ENCODE results near the gene NMRAL1. TPM values are rescaled to one million over a fixed set of nuclear protein-coding genes. Genes with fewer than 3 reads are reported as not detected.

The NMRAL1 gene
- total and polyA plus RNA-seq, 2 experiments from 2014 or later = 50.7 to 61.7 TPM

DNA sequence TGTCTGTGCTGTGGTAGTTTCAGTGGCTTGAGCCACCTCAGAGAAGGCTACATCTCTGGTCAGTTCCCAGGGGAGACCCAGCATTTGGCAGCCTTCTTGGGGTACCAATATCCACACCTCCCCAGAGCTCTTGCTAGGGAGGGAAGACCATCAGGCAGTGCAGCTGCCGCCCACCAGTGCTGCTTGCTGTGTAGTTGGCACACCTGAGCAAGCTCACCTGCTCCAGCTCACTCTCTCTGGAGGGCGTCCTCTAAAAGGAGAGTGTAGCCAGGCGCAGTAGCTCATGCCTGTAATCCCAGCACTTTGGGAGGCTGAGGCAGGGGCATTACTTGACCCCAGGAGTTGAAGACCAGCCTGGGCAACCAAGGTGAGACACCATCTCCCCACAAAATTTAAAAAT lies 34.4 kb upstream of the NMRAL1 start:
- DNase-seq (ENCODE audit: low spot score) (no peak), ATAC-seq (no peak)
- H3F3A ChIP-seq (replicated peaks; ENCODE audit: low read depth) = 0 out of 2 replicates have a peak, but pooled peaks cover 7% of the 10 kb centered on the region
- no peak overlapping the region for H3K4me3 ChIP-seq
- H3K27ac ChIP-seq (ENCODE audit: low read depth) = no peak overlapping the region
- H3K36me3 ChIP-seq (ENCODE audit: insufficient read depth) = no peaks in the 10 kb centered on the region
- Mint-ChIP-seq H3K36me3 (ENCODE audit: low read depth) (peaks cover 39% of the 10 kb centered on the region), H3K27me3 (ENCODE audit: insufficient read depth, low read depth, poor library complexity) (peaks cover 17% of the 10 kb centered on the region), H3K27ac (no peak overlapping the region), H3K4me1 (peaks cover 9% of the 10 kb centered on the region), H3K9me3 (no peaks in the 10 kb centered on the region), H3K4me3 (no peak overlapping the region)
- no peak overlapping the region for H2AFZ ChIP-seq
- H3K27me3 ChIP-seq (ENCODE audit: insufficient read depth) = no peaks in the 10 kb centered on the region
- no peaks in the 10 kb centered on the region for H3K9me2 ChIP-seq (ENCODE audit: insufficient read depth)
- H4K20me1 ChIP-seq (replicated peaks; ENCODE audit: insufficient read depth) = no peaks in the 10 kb centered on the region; the same call in 1 of the 2 replicates
- H3K4me1 ChIP-seq (ENCODE audit: insufficient read depth) = 0 out of 2 replicates have a peak, but pooled peaks cover 3% of the 10 kb centered on the region
- no peaks in the 10 kb centered on the region; the same call in 1 of the 2 replicates for H3K79me2 ChIP-seq (replicated peaks; ENCODE audit: insufficient read depth)
- TF ChIP-seq CTCF (conservative IDR thresholded peaks at IDR 0.05; ENCODE audit: low read depth in 2 of 2) (no peak), STAT1 (IDR thresholded peaks at IDR 0.05; ENCODE audit: unreplicated experiment) (no peak), EZH2 (IDR thresholded peaks at IDR 0.05; ENCODE audit: low read depth, unreplicated experiment) (no peak), JUNB (IDR thresholded peaks at IDR 0.05; ENCODE audit: unreplicated experiment) (no peak), NANOG (IDR thresholded peaks at IDR 0.05; ENCODE audit: borderline replicate concordance) (no peak), ETS1 (IDR thresholded peaks at IDR 0.05) (no peak), ZNF114 (CRISPR knock-in tag; IDR thresholded peaks at IDR 0.05) (no peak), POLR2AphosphoS5 (IDR thresholded peaks at IDR 0.05; ENCODE audit: low read depth) (no peak), ZNF331 (CRISPR knock-in tag; IDR thresholded peaks at IDR 0.05; ENCODE audit: low read depth) (no peak), CREB1 (CRISPR knock-in tag; IDR thresholded peaks at IDR 0.05; ENCODE audit: low read depth) (no peak)
- TF ChIP-seq, protein P1, sequence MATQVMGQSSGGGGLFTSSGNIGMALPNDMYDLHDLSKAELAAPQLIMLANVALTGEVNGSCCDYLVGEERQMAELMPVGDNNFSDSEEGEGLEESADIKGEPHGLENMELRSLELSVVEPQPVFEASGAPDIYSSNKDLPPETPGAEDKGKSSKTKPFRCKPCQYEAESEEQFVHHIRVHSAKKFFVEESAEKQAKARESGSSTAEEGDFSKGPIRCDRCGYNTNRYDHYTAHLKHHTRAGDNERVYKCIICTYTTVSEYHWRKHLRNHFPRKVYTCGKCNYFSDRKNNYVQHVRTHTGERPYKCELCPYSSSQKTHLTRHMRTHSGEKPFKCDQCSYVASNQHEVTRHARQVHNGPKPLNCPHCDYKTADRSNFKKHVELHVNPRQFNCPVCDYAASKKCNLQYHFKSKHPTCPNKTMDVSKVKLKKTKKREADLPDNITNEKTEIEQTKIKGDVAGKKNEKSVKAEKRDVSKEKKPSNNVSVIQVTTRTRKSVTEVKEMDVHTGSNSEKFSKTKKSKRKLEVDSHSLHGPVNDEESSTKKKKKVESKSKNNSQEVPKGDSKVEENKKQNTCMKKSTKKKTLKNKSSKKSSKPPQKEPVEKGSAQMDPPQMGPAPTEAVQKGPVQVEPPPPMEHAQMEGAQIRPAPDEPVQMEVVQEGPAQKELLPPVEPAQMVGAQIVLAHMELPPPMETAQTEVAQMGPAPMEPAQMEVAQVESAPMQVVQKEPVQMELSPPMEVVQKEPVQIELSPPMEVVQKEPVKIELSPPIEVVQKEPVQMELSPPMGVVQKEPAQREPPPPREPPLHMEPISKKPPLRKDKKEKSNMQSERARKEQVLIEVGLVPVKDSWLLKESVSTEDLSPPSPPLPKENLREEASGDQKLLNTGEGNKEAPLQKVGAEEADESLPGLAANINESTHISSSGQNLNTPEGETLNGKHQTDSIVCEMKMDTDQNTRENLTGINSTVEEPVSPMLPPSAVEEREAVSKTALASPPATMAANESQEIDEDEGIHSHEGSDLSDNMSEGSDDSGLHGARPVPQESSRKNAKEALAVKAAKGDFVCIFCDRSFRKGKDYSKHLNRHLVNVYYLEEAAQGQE (IDR thresholded peaks at IDR 0.05; ENCODE audit: unreplicated experiment) = no peak
- H3K4me2 ChIP-seq = no peak overlapping the region

Measured in GM23338 (cell line).